Ovary (tissue), 9 donors: ENCODE data around the gene SUSD6. TPM values are rescaled to one million over a fixed set of nuclear protein-coding genes. Genes with fewer than 3 reads are reported as not detected.

Experiments used
- DNase-seq, 5 donors: peaks; one replicate each; pipeline ENCODE4 v3.0.0-alpha.2; 2019 to 2020
- H3K27ac ChIP-seq, 2 donors: fragments of 200-600 bp; one replicate each; pipeline versions ENCODE4 v1.5.1 to v1.8.0; 2019 to 2022
- H3K27me3 ChIP-seq: fragments of 200-600 bp; one replicate; pipeline ENCODE4 v1.8.0; 2022
- H3K36me3 ChIP-seq: fragments of 200-600 bp; sonication (generic); one replicate; pipeline ENCODE4 v1.5.1; 2019
- H3K4me1 ChIP-seq: one replicate; pipeline ENCODE4 v1.8.1; 2013; ENCODE audit warnings: mild to moderate bottlenecking, moderate library complexity; ENCODE audit not compliant: insufficient read depth
- H3K4me3 ChIP-seq: fragments of 200-600 bp; sonication (generic); one replicate; pipeline ENCODE4 v1.5.1; 2017
- H3K9me3 ChIP-seq, 2 donors: fragments of 200-600 bp in 1 of 2; sonication (generic) in 1 of 2; one replicate each; pipeline versions ENCODE4 v1.5.1 to v1.8.1; 2013 to 2019; ENCODE audit warnings: mild to moderate bottlenecking in 1 of 2, moderate library complexity in 1 of 2
- CTCF ChIP-seq, 3 donors: fragments of 450-650 bp in 2 of 3; fragments of 200-600 bp in 1 of 3; IDR thresholded peaks; one replicate each; pipeline versions ENCODE4 v1.5.1 to v1.8.0; 2016 to 2022; ENCODE audit warnings: antibody characterized with exemption in 3 of 3, mild to moderate bottlenecking in 1 of 3
- EP300 ChIP-seq: sonication (generic); formaldehyde crosslinking; IDR thresholded peaks from one replicate; pipeline ENCODE4 v1.6.1; 2017; ENCODE audit warnings: antibody characterized with exemption
- POLR2A ChIP-seq: fragments of 450-650 bp; IDR thresholded peaks from one replicate; pipeline ENCODE4 v1.6.1; 2017; ENCODE audit warnings: antibody characterized with exemption, mild to moderate bottlenecking, moderate library complexity
- WGBS, 3 donors: extraction: QIAGEN DNeasy Blood & Tissue Kit in 1 of 3; methylation state at CpG; one replicate each; pipeline versions ENCODE4 v1.1.5 to v1.1.7; 2013 to 2017; 5-methylcytosine and 5-hydroxymethylcytosine counted together
- intact Hi-C, 4 donors: fragments of 100-400 bp; cut with DNase I; formaldehyde crosslinking; loops; one replicate each; pipeline versions ENCODE4 v1.11.0 to v1.15.1; 2022 to 2023
- polyA plus RNA-seq, 2 donors: library from polyadenylated mRNA; stranded (reverse); fragments of 200-250 nt in 1 of 2; fragments of 350-450 nt in 1 of 2; fragmentation: Illumina TruSeq in 1 of 2; extraction: RNeasy Lipid Tissue Mini Kit (QIAGEN cat#74804) in 1 of 2; gene quantifications; one replicate each; pipeline ENCODE4 v1.2.3, GENCODE V29; 2013 to 2014
- total RNA-seq, 7 donors: library from RNA; depleted of rRNA in 2 of 7; stranded (reverse); fragments of >200 nt in 2 of 7; fragmentation: NEBNext Ultra II Directional in 3 of 7; extraction: Animal tissue kit (Norgen Biotek cat#: 25700) in 3 of 7; gene quantifications; one replicate each; pipeline versions ENCODE4 v1.1.0 to v1.2.4, GENCODE V29; 2016 to 2023
- donor health status: DM: no; HTN: no; CAD: no; lungs with moderate emphysema.
- donor health status: DM: no; HTN: no; CAD: no.
- donor health status: Bipolar disorder and iron deficiency.
- donor health status: DM: yes; HTN: yes; CAD: no.
- donor health status: DM: no; HTN: no; CAD: no.
- donor health status: DM: yes; HTN: yes; CAD: no.

SUSD6 gene
- total and polyA plus RNA-seq, 9 donors, result 12.6 to 35.3 (median 27.7) TPM

GRCh38 chr14:69579476-69579875, 31.9 kb upstream of the SUSD6 start:
- no peak overlapping the region for H3K4me3 ChIP-seq
- peaks cover 3% of the 10 kb centered on the region for H3K27me3 ChIP-seq
- no peak overlapping the region for H3K27ac ChIP-seq
- intact Hi-C loops, result loop anchor here in 1 of 4 donors (10.0 kb wide), 1 partner anchor 335 kb away; no protein-coding TSS in a partner anchor
- H3K36me3 ChIP-seq, result no peaks in the 10 kb centered on the region
- WGBS, 3 donors, result 80 to 86% (median 86%) methylated on average over 2 of the region's 2 CpGs
- no peaks in the 10 kb centered on the region for H3K9me3 ChIP-seq
- TF ChIP-seq POLR2A (no peak), CTCF (IDR thresholded peaks at IDR 0.05) (no peak), EP300 (no peak)
- H3K4me1 ChIP-seq, result peaks cover 2% of the 10 kb centered on the region
- DNase-seq, result no peak

- H3K9me3 ChIP-seq, result no peaks in the 10 kb centered on the region
- intact Hi-C loops, result no loop called here
- H3K27me3 ChIP-seq, result no peaks in the 10 kb centered on the region
- peak in 1 of 5 donors; percentile 25 for DNase-seq
- WGBS, 3 donors, result 33 to 40% (median 35%) methylated on average over 7 of the region's 7 CpGs
- no peak for TF ChIP-seq EP300
- TF ChIP-seq POLR2A, result no peak
- TF ChIP-seq CTCF (IDR thresholded peaks at IDR 0.05), result no peak
- H3K27ac ChIP-seq, result no peak overlapping the region
- H3K4me3 ChIP-seq, result no peak overlapping the region
- H3K4me1 ChIP-seq, result no peaks in the 10 kb centered on the region
- no peaks in the 10 kb centered on the region for H3K36me3 ChIP-seq
Observed at GRCh38 chr14:69580009-69580577, 31.3 kb upstream of the SUSD6 start.

GRCh38 chr14:69581316-69581935, 30.0 kb upstream of the SUSD6 start:
- TF ChIP-seq CTCF (IDR thresholded peaks at IDR 0.05), result no peak
- Histone ChIP-seq H3K27me3 (no peaks in the 10 kb centered on the region), H3K9me3 (no peaks in the 10 kb centered on the region), H3K36me3 (no peaks in the 10 kb centered on the region), H3K4me3 (no peak overlapping the region), H3K27ac (no peak overlapping the region), H3K4me1 (no peaks in the 10 kb centered on the region)
- intact Hi-C loops, result no loop called here
- WGBS, 3 donors, result 72 to 79% (median 76%) methylated on average over 7 of the region's 7 CpGs
- DNase-seq, result no peak

- no peaks in the 10 kb centered on the region for H3K36me3 ChIP-seq
- H3K9me3 ChIP-seq, result no peaks in the 10 kb centered on the region
- WGBS, 3 donors, result 93 to 94% (median 94%) methylated on average over 1 of the region's 1 CpG
- no peaks in the 10 kb centered on the region for H3K4me1 ChIP-seq
- H3K27ac ChIP-seq, result no peak overlapping the region
- intact Hi-C loops, result no loop called here
- no peak overlapping the region for H3K4me3 ChIP-seq
- no peak for DNase-seq
- TF ChIP-seq POLR2A, result no peak
- no peaks in the 10 kb centered on the region for H3K27me3 ChIP-seq
Observed at GRCh38 chr14:69582212-69582611, 29.2 kb upstream of the SUSD6 start.

GRCh38 chr14:69582829-69583228, 28.6 kb upstream of the SUSD6 start:
- 90 to 93% (median 91%) methylated on average over 4 of the region's 4 CpGs for WGBS, 3 donors
- no peak overlapping the region for H3K27ac ChIP-seq
- intact Hi-C loops, result no loop called here
- no peaks in the 10 kb centered on the region for H3K27me3 ChIP-seq
- DNase-seq, result no peak
- no peaks in the 10 kb centered on the region for H3K4me1 ChIP-seq
- TF ChIP-seq EP300, result no peak
- TF ChIP-seq POLR2A, result no peak
- no peak for TF ChIP-seq CTCF (IDR thresholded peaks at IDR 0.05)
- H3K4me3 ChIP-seq, result no peak overlapping the region
- no peaks in the 10 kb centered on the region for H3K9me3 ChIP-seq
- no peaks in the 10 kb centered on the region for H3K36me3 ChIP-seq
